ENCODE results near the gene RRBP1.

Gene RRBP1

DNA sequence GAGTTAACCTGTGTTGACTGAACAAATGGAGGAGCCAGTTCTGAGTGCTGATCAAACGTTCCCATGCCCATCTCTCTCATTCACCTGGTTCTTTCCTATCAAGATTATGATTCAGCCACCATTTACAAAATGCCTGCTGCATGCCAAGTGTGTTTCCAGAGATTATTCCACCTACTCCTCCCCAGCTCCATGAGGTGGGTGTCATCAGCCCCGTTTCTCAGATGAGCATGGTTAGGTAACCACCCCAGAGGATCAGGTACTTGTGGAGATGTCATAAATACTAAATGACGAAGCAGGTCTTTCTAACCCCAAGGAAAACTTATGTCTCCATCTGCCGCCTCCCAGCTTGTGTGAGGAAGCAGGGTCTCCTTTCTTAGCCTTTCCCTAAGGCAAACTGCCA is 19.8 kb upstream of the RRBP1 start:
- no peaks in the 10 kb centered on the region for H3K36me3 ChIP-seq (ENCODE audit: insufficient read depth, low read length)
- no peak for DNase-seq
- peaks cover 18% of the 10 kb centered on the region for H3K27me3 ChIP-seq (ENCODE audit: insufficient read depth, low read length, poor library complexity)
- H3K4me1 ChIP-seq (ENCODE audit: insufficient read depth, low read length): no peaks in the 10 kb centered on the region
- no peak overlapping the region for H2AFZ ChIP-seq (ENCODE audit: low read depth, low read length)
- no peaks in the 10 kb centered on the region for H3K9me3 ChIP-seq (ENCODE audit: insufficient read depth, low read length, severe bottlenecking)
- no peaks in the 10 kb centered on the region for H3K79me2 ChIP-seq (ENCODE audit: insufficient read depth, low read length)
- H3K4me3 ChIP-seq (ENCODE audit: low read depth in 1 of 2, low read length in 2 of 2): no peak overlapping the region
- H4K20me1 ChIP-seq (ENCODE audit: insufficient read depth, low read length): no peaks in the 10 kb centered on the region
- no peak overlapping the region for H3K4me2 ChIP-seq (ENCODE audit: insufficient read depth, low read length)
- H3K9ac ChIP-seq (ENCODE audit: low read depth, low read length): no peak overlapping the region
- no peak overlapping the region for H3K27ac ChIP-seq (ENCODE audit: low read length)
- no peak for ATAC-seq (ENCODE audit: insufficient read depth, low read depth)
- TF ChIP-seq, protein P1, sequence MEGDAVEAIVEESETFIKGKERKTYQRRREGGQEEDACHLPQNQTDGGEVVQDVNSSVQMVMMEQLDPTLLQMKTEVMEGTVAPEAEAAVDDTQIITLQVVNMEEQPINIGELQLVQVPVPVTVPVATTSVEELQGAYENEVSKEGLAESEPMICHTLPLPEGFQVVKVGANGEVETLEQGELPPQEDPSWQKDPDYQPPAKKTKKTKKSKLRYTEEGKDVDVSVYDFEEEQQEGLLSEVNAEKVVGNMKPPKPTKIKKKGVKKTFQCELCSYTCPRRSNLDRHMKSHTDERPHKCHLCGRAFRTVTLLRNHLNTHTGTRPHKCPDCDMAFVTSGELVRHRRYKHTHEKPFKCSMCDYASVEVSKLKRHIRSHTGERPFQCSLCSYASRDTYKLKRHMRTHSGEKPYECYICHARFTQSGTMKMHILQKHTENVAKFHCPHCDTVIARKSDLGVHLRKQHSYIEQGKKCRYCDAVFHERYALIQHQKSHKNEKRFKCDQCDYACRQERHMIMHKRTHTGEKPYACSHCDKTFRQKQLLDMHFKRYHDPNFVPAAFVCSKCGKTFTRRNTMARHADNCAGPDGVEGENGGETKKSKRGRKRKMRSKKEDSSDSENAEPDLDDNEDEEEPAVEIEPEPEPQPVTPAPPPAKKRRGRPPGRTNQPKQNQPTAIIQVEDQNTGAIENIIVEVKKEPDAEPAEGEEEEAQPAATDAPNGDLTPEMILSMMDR (IDR thresholded peaks at IDR 0.05; ENCODE audit: borderline replicate concordance, extremely low read depth, low read length, poor library complexity, severe bottlenecking): no peak
- no peak for TF ChIP-seq EZH2 (IDR thresholded peaks at IDR 0.05; ENCODE audit: borderline replicate concordance, low read depth, low read length, severe bottlenecking)

DNA sequence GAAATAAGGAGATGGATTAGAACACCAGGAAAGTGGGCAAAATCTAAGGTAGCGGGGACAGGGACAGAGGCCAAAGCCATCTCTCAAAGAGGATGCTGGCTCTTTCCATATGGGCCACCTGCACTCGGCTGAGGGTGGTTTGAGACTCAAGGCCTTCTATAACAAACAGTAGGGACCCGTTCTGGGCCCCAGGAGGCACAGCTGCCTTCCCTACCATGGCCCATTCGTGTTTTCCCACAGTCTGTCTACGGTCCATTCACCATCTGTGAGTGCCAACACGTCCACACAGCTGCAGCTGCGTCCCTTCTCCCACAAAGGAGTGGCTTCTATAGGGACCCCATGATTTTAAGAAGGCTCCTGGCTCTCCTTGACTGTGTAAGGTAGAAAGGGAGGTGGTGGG is 18.6 kb upstream of the RRBP1 start:
- Histone ChIP-seq H3K36me3 (ENCODE audit: insufficient read depth, low read length) (no peaks in the 10 kb centered on the region), H3K27me3 (ENCODE audit: insufficient read depth, low read length, poor library complexity) (peaks cover 18% of the 10 kb centered on the region), H3K4me2 (ENCODE audit: insufficient read depth, low read length) (no peak overlapping the region), H3K79me2 (ENCODE audit: insufficient read depth, low read length) (no peaks in the 10 kb centered on the region), H4K20me1 (ENCODE audit: insufficient read depth, low read length) (no peaks in the 10 kb centered on the region), H3K9ac (ENCODE audit: low read depth, low read length) (no peak overlapping the region), H3K9me3 (ENCODE audit: insufficient read depth, low read length, severe bottlenecking) (peaks cover 5% of the 10 kb centered on the region), H3K4me3 (ENCODE audit: low read depth in 1 of 2, low read length in 2 of 2) (no peak overlapping the region), H3K4me1 (ENCODE audit: insufficient read depth, low read length) (no peaks in the 10 kb centered on the region), H2AFZ (ENCODE audit: low read depth, low read length) (no peak overlapping the region), H3K27ac (ENCODE audit: low read length) (no peak overlapping the region)
- TF ChIP-seq, protein P1 (IDR thresholded peaks at IDR 0.05; ENCODE audit: borderline replicate concordance, extremely low read depth, low read length, poor library complexity, severe bottlenecking): no peak
- no peak for TF ChIP-seq EZH2 (IDR thresholded peaks at IDR 0.05; ENCODE audit: borderline replicate concordance, low read depth, low read length, severe bottlenecking)
- ATAC-seq (ENCODE audit: insufficient read depth, low read depth) (no peak), DNase-seq (no peak)

DNA sequence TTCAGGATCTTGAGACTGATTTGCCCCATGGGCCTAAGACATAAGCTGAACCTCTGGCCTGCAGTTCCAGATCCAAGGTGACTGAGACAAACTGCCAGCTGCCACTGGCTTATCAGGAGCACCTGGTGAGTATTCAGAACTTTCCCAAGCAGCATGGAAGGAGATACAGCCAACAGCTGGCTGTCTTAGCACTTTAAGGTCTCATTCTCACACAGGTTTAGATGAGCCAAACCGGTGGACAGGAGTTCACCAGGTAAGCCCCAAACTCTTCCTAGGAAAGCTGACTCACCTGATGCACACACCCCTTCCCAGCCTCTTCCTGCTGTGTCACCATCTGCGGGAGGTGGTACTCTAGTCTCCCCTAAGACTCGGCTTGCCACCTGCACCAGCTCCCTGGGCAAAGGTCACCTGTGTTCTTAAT is 17.9 kb upstream of the RRBP1 start, which contains the start of gene BANF2:
Gene BANF2, plus strand, starts transcription at position 36 of the 421 bp plus-strand sequence. CDS start 25,060 bp downstream, outside the sequence.
- TF ChIP-seq, protein P1 (IDR thresholded peaks at IDR 0.05; ENCODE audit: borderline replicate concordance, extremely low read depth, low read length, poor library complexity, severe bottlenecking): no peak
- TF ChIP-seq EZH2 (IDR thresholded peaks at IDR 0.05; ENCODE audit: borderline replicate concordance, low read depth, low read length, severe bottlenecking): no peak
- H3K36me3 ChIP-seq (ENCODE audit: insufficient read depth, low read length): no peaks in the 10 kb centered on the region
- DNase-seq: no peak
- no peaks in the 10 kb centered on the region for H4K20me1 ChIP-seq (ENCODE audit: insufficient read depth, low read length)
- ATAC-seq (ENCODE audit: insufficient read depth, low read depth): no peak
- no peak within 1 kb of the TSS for H3K4me3 ChIP-seq (ENCODE audit: low read depth in 1 of 2, low read length in 2 of 2)
- H3K79me2 ChIP-seq (ENCODE audit: insufficient read depth, low read length): no peaks in the 10 kb centered on the region
- H3K9ac ChIP-seq (ENCODE audit: low read depth, low read length): no peak within 1 kb of the TSS
- H3K9me3 ChIP-seq (ENCODE audit: insufficient read depth, low read length, severe bottlenecking): peaks cover 5% of the 10 kb centered on the region
- H3K27me3 ChIP-seq (ENCODE audit: insufficient read depth, low read length, poor library complexity): peaks cover 15% of the 10 kb centered on the region
- H3K4me1 ChIP-seq (ENCODE audit: insufficient read depth, low read length): no peaks in the 10 kb centered on the region
- H3K4me2 ChIP-seq (ENCODE audit: insufficient read depth, low read length): no peak within 1 kb of the TSS
- no peak within 1 kb of the TSS for H3K27ac ChIP-seq (ENCODE audit: low read length)
- H2AFZ ChIP-seq (ENCODE audit: low read depth, low read length): no peak within 1 kb of the TSS

DNA sequence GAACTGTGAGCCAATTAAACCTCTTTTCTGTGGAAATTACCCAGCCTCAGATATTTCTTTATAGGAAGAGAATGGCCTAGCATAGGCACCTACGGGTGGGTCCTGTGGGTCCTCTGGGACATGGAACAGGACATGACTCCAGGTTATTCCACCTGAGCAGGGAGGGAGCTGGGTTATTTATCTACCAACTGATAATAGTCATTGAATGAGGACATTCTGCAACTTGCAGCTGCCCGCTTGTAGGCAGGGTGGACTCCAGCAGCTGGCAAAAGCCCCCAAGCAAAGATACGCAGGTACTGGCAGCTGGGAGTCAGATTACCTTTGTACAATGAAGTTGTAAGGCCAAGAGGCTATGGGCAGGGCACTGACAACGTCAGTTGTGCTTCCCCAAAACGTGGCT is 16.3 kb upstream of the RRBP1 start:
- H3K4me3 ChIP-seq (ENCODE audit: low read depth in 1 of 2, low read length in 2 of 2): no peak overlapping the region
- no peak overlapping the region for H3K27ac ChIP-seq (ENCODE audit: low read length)
- ATAC-seq (ENCODE audit: insufficient read depth, low read depth): no peak
- H3K4me1 ChIP-seq (ENCODE audit: insufficient read depth, low read length): no peaks in the 10 kb centered on the region
- peaks cover 5% of the 10 kb centered on the region for H3K9me3 ChIP-seq (ENCODE audit: insufficient read depth, low read length, severe bottlenecking)
- no peak overlapping the region for H3K4me2 ChIP-seq (ENCODE audit: insufficient read depth, low read length)
- no peak overlapping the region for H2AFZ ChIP-seq (ENCODE audit: low read depth, low read length)
- DNase-seq: no peak
- TF ChIP-seq, protein P1 (IDR thresholded peaks at IDR 0.05; ENCODE audit: borderline replicate concordance, extremely low read depth, low read length, poor library complexity, severe bottlenecking): no peak
- no peak for TF ChIP-seq EZH2 (IDR thresholded peaks at IDR 0.05; ENCODE audit: borderline replicate concordance, low read depth, low read length, severe bottlenecking)
- no peak overlapping the region for H3K9ac ChIP-seq (ENCODE audit: low read depth, low read length)
- H3K79me2 ChIP-seq (ENCODE audit: insufficient read depth, low read length): no peaks in the 10 kb centered on the region
- no peaks in the 10 kb centered on the region for H3K36me3 ChIP-seq (ENCODE audit: insufficient read depth, low read length)
- H4K20me1 ChIP-seq (ENCODE audit: insufficient read depth, low read length): no peaks in the 10 kb centered on the region
- H3K27me3 ChIP-seq (ENCODE audit: insufficient read depth, low read length, poor library complexity): peaks cover 15% of the 10 kb centered on the region
